ENCODE results near the gene KIF1B.

KIF1B gene

DNA sequence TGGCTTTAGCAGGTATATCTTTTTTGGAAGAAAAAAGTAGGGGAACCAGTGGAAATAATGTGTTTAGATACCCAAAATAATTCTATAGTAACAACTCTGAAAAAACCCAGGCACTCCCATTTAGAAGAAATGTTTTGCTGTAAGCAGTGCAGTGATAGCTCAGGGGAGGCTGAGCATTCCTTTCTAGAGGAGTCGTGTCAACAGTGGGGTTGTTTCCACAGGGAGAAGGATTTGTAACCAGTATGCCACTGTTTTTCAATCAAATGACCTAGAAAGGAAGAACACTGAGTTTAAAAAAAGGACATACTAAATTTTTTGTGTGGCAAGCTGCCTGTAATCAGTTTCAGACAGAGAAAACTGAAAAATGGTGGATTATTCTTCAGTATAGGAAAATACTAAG, 190.9 kb downstream of the KIF1B start:
- TF ChIP-seq, protein P1, sequence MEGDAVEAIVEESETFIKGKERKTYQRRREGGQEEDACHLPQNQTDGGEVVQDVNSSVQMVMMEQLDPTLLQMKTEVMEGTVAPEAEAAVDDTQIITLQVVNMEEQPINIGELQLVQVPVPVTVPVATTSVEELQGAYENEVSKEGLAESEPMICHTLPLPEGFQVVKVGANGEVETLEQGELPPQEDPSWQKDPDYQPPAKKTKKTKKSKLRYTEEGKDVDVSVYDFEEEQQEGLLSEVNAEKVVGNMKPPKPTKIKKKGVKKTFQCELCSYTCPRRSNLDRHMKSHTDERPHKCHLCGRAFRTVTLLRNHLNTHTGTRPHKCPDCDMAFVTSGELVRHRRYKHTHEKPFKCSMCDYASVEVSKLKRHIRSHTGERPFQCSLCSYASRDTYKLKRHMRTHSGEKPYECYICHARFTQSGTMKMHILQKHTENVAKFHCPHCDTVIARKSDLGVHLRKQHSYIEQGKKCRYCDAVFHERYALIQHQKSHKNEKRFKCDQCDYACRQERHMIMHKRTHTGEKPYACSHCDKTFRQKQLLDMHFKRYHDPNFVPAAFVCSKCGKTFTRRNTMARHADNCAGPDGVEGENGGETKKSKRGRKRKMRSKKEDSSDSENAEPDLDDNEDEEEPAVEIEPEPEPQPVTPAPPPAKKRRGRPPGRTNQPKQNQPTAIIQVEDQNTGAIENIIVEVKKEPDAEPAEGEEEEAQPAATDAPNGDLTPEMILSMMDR (IDR thresholded peaks at IDR 0.05; ENCODE audit: insufficient read depth, low read length, poor library complexity, severe bottlenecking): no peak
- no peak for TF ChIP-seq EZH2phosphoT487 (conservative IDR thresholded peaks at IDR 0.05; ENCODE audit: low read length)
- H3K36me3 ChIP-seq (ENCODE audit: low read length): 0 out of 2 replicates have a peak, but pooled peaks cover 12% of the 10 kb centered on the region
- no peaks in the 10 kb centered on the region for H3K9me2 ChIP-seq (replicated peaks; ENCODE audit: insufficient read depth, low read length)
- no peak overlapping the region for H3K4me2 ChIP-seq (ENCODE audit: low read depth, low read length, poor library complexity, severe bottlenecking)
- no peak overlapping the region for H2AFZ ChIP-seq (ENCODE audit: low read depth, low read length, severe bottlenecking)
- H3K4me3 ChIP-seq (ENCODE audit: insufficient read depth, low read length, poor library complexity, severe bottlenecking): no peak overlapping the region
- no peak overlapping the region for H3K9ac ChIP-seq (ENCODE audit: low read length)
- no peaks in the 10 kb centered on the region for H3K27me3 ChIP-seq (ENCODE audit: low read length)
- H3K27ac ChIP-seq (ENCODE audit: low read depth, low read length): no peak overlapping the region
- no peaks in the 10 kb centered on the region for H3K9me3 ChIP-seq (ENCODE audit: insufficient read depth, low read length)
- no peaks in the 10 kb centered on the region for H4K20me1 ChIP-seq (ENCODE audit: low read depth, low read length)
- H3K79me2 ChIP-seq (ENCODE audit: insufficient read depth, low read length): peaks cover 27% of the 10 kb centered on the region
- H3F3A ChIP-seq (ENCODE audit: insufficient read depth): no peaks in the 10 kb centered on the region

DNA sequence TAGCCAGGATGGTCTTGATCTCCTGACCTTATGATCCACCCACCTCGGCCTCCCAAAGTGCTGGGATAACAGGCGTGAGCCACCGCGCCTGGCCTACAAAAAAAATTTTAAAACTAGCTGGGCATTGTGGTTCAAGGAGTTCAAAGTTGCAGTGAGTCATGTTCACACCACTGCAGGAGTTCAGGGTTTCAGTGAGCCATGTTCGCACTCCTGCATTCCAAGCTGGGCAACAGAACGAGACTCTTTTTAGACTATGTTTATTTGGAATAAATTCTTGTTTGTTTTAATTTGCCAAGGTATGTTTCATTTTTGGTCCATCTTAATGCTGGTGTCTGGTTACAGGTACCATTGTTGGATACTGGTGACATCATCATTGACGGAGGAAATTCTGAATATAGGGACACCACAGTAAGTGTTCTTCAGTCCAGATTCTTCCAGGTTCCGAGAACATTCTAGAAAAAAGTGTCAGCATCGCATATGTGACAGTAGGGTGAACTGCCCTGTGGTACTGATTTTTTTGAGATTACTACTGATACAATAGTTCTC, 192.4 kb downstream of the KIF1B start:
- Histone ChIP-seq H3K9me3 (ENCODE audit: insufficient read depth, low read length) (no peaks in the 10 kb centered on the region), H3K9ac (ENCODE audit: low read length) (no peak overlapping the region), H3K4me2 (ENCODE audit: low read depth, low read length, poor library complexity, severe bottlenecking) (no peak overlapping the region), H3K4me3 (ENCODE audit: insufficient read depth, low read length, poor library complexity, severe bottlenecking) (no peak overlapping the region), H3K27ac (ENCODE audit: low read depth, low read length) (no peak overlapping the region), H4K20me1 (ENCODE audit: low read depth, low read length) (no peaks in the 10 kb centered on the region), H3K79me2 (ENCODE audit: insufficient read depth, low read length) (peaks cover 27% of the 10 kb centered on the region), H2AFZ (ENCODE audit: low read depth, low read length, severe bottlenecking) (no peak overlapping the region), H3F3A (ENCODE audit: insufficient read depth) (no peaks in the 10 kb centered on the region), H3K27me3 (ENCODE audit: low read length) (no peaks in the 10 kb centered on the region), H3K9me2 (replicated peaks; ENCODE audit: insufficient read depth, low read length) (no peaks in the 10 kb centered on the region), H3K36me3 (ENCODE audit: low read length) (0 out of 2 replicates have a peak, but pooled peaks cover 12% of the 10 kb centered on the region)
- no peak for TF ChIP-seq EZH2phosphoT487 (conservative IDR thresholded peaks at IDR 0.05; ENCODE audit: low read length)
- TF ChIP-seq, protein P1 (IDR thresholded peaks at IDR 0.05; ENCODE audit: insufficient read depth, low read length, poor library complexity, severe bottlenecking): no peak

DNA sequence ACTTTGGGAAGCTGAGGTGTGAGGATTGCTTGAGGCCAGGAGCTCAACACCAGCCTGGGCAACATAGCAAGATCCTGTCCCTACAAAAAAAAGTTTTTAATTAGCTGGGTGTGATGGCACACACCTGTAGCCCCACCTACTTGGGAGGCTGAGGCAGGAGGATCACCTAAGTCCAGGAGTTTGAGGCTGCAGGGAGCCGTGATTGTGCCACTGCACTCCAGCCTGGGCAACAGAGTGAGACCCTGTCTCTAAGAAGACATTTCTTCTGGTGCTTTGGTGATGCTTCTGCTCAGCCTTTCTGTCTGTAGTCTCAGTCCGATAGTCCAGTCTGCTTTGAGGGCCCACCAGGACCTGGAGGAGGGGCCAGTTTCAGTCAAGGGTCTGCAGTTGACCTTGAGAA, 196.8 kb downstream of the KIF1B start:
- Histone ChIP-seq H3K27me3 (ENCODE audit: low read length) (no peaks in the 10 kb centered on the region), H3K9ac (ENCODE audit: low read length) (no peak overlapping the region), H4K20me1 (ENCODE audit: low read depth, low read length) (no peaks in the 10 kb centered on the region), H3F3A (ENCODE audit: insufficient read depth) (no peaks in the 10 kb centered on the region), H3K9me3 (ENCODE audit: insufficient read depth, low read length) (no peaks in the 10 kb centered on the region), H3K27ac (ENCODE audit: low read depth, low read length) (no peak overlapping the region), H3K9me2 (replicated peaks; ENCODE audit: insufficient read depth, low read length) (no peaks in the 10 kb centered on the region), H3K4me2 (ENCODE audit: low read depth, low read length, poor library complexity, severe bottlenecking) (no peak overlapping the region), H3K79me2 (ENCODE audit: insufficient read depth, low read length) (no peaks in the 10 kb centered on the region), H2AFZ (ENCODE audit: low read depth, low read length, severe bottlenecking) (no peak overlapping the region), H3K36me3 (ENCODE audit: low read length) (peaks cover 15% of the 10 kb centered on the region; the same call in 1 of the 2 replicates), H3K4me3 (ENCODE audit: insufficient read depth, low read length, poor library complexity, severe bottlenecking) (no peak overlapping the region)
- TF ChIP-seq, protein P1 (IDR thresholded peaks at IDR 0.05; ENCODE audit: insufficient read depth, low read length, poor library complexity, severe bottlenecking): no peak
- TF ChIP-seq EZH2phosphoT487 (conservative IDR thresholded peaks at IDR 0.05; ENCODE audit: low read length): no peak
